ENCODE measurements around the gene ZNF652.

The ZNF652 gene

GRCh38 chr17:49358641-49359247 lies 3.3 kb downstream of the ZNF652 start:
- DNase-seq (ENCODE audit: low read depth in 2 of 2) = no peak

DNA sequence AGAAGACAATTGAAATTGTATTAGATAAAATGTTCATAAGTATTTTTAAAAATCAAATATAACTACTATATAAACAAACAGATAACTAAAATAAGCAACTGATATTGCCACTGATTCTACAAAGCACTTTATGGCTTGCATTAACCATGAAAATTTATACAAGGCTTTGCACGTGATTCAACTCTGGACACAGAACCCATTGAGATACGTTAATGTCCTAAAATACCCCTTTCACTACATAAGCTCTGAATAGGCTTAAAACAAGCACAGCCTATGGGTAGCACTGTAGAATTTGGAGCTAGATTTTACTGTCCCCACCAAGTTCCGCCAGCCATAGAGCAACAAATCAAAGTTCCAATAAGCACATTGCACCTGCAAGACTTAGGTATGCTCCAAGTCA lies 4.5 kb downstream of the ZNF652 start:
- no peak for DNase-seq (ENCODE audit: low read depth in 2 of 2)

- DNase-seq (ENCODE audit: low read depth in 2 of 2) = no peak
Observed at GRCh38 chr17:49356320-49356719, 5.7 kb downstream of the ZNF652 start.

DNA sequence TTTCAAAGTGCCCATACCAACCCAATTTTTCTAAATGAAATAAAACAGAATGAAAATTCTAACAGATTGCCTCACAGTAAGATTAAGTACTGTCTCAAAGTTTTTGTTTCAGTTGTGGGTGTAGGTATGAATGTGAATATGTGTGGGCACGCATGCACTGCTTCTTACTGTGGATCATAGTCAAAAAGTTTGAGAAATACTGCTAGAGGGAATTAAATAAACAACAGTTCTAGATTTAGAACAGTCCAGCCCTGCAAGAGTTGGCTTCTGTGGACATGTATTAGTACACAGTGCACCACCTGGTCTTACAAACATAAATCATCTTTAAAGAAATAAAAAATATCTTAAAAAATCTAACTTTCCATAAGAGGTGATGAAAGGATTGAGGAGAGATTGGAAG lies 8.4 kb downstream of the ZNF652 start:
- DNase-seq (ENCODE audit: low read depth in 2 of 2) = no peak

- DNase-seq (ENCODE audit: low read depth in 2 of 2) = no peak
Observed at GRCh38 chr17:49352587-49353154, 9.4 kb downstream of the ZNF652 start.

DNA sequence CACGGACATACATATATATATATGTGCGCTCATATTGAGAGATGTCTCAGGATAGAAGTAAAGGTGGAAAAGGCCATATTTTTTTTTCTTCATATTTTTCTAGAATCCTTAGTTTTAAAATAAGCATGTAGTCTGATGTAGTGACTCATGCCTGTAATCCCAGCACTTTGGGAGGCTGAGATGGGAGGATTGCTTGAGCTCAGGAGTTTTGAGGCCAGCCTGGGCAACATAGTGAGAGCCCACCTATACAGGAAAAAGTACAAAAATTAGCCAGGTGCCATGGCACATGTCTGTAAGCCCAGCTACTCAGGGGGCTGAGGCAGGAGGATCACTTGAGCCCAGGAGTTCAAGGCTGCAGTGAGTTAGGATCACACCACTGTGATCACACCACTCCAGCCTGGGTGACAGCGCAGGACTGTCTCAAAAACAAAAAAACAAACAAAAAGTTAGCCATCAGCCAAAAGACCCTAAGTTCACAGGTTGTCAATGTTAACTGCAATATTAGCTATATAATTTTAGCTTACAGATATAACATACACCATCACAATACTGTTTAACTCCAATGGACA lies 10.4 kb downstream of the ZNF652 start:
- no peak for DNase-seq (ENCODE audit: low read depth in 2 of 2)

- DNase-seq (ENCODE audit: low read depth in 2 of 2) = no peak
Observed at GRCh38 chr17:49349541-49349940, 12.5 kb downstream of the ZNF652 start.

DNA sequence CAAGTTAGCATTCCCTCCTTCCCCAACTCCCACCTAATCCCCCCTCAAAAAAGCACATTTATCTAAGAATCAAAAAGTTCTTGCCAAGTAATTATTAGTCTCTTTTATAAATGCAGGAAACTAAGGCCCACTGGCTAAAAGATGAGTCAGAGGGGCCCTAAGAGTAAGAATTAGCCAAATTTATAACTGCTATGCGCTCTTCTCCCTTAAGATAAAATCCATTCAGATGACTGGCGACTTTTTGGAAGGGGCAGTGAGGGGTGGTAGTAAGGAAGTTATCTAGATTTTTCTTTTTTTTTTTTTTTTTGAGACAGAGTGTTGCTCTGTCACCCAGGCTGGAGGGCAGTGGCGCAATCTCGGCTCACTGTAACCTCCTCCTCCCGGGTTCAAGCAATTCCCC lies 17.1 kb downstream of the ZNF652 start:
- no peak for DNase-seq (ENCODE audit: low read depth in 2 of 2)

GRCh38 chr17:49343273-49343672 lies 18.8 kb downstream of the ZNF652 start:
- DNase-seq (ENCODE audit: low read depth in 2 of 2) = no peak

- DNase-seq (ENCODE audit: low read depth in 2 of 2) = no peak
Observed at GRCh38 chr17:49342575-49342936, 19.5 kb downstream of the ZNF652 start.

DNA sequence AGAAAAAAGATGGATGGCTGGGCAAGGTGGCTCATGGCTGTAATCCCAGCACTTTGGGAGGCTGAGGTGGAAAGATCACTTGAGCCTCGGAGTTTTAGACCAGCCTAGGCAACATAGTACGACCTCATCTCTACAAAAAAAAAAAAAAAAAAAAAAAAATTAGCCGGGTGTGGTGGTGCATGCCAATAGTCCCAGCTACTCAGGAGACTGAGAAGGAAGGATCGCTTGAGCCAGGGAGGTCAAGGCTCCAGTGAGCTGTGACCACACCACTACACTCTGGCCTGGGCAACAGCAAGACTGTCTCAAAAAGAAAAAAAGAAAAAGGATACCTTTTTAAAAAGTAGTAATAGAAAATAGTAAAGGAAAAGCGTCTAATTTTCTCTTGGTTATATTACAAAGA lies 20.7 kb downstream of the ZNF652 start:
- DNase-seq (ENCODE audit: low read depth in 2 of 2) = no peak

- DNase-seq (ENCODE audit: low read depth in 2 of 2) = no peak
Observed at GRCh38 chr17:49339354-49339753, 22.7 kb downstream of the ZNF652 start.

GRCh38 chr17:49338883-49339282 lies 23.2 kb downstream of the ZNF652 start:
- DNase-seq (ENCODE audit: low read depth in 2 of 2) = no peak

GRCh38 chr17:49337884-49338283 lies 24.2 kb downstream of the ZNF652 start:
- DNase-seq (ENCODE audit: low read depth in 2 of 2) = no peak

- no peak for DNase-seq (ENCODE audit: low read depth in 2 of 2)
Observed at GRCh38 chr17:49334744-49335512, 27.1 kb downstream of the ZNF652 start.

DNA sequence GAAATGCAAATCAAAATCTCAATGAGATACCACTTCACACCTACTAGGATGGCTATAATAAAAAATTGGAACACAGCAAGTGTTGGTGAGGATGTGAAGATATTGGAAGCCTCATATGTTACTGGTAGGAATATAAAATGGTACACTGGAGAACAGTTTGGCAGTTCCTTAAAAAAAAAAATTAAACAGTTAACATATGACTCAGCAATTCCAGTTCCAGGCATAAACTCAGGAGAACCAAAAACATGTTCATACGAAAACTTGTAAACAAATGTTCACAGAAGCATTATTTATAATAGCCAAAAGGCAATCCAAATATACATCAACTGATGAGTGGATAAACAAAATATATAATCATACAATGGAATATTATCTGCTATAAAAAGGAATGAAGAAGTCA lies 28.2 kb downstream of the ZNF652 start:
- DNase-seq (ENCODE audit: low read depth in 2 of 2) = no peak

DNA sequence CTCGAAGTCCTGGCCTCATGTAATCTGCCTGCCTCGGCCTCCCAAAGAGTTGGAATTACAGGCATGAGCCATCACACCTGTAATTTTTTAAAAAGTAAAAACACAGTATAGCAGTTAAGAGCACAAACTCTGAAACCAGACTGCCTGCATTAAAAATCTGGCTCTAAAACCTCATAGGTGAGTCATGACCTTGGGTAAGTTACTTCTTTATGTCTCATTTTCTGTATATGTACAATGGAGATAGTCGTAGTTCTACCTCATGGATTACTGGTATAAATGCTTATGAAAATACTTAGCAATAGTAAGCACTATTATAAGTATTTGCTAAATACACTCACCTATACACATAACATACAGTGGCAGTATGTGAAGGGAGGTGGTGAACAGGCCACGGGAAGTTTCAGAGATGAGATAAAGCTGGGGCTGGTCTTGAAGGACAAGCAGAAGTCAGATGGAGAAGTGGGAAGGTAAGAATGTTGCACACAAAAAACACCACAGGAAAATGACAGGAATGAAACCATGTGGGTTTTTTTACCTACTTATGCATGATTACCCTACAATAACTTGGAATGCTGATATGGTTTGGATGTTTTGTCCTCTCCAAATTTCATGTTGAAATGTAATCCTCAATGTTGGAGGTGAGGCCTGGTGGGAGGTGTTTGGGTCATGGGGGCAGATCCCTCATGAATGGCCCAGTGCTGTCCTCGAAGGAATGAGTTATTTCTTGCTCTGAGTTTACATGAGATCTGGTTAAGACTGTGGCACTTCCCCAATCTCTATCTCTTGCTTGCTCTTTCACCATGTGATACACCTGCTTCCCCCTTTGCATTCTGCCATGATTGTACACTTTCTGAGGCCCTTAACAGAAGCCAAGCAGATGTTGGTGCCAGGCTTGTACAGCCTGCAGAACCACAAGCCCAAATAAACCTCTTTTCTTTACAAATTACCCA lies 33.9 kb downstream of the ZNF652 start:
- no peak for DNase-seq (ENCODE audit: low read depth in 2 of 2)

DNA sequence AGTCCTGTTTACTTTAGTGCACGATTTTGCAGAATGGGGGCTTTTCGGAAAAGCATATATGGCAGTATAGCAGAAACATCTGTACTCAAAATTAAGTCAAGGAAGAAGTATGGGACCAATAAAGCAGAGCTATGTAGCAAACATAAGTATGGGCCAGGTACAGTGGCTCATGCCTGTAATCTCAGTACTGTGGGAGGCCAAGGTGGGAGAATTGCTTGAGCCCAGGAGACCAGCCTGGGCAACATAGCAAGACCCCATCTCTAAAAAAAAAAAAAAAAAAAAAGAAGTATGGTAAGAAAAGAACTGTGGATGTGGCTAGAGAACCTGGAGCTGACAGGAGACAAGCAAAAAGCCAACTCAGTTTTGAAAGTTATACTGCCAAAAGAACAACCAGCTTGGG lies 36.1 kb downstream of the ZNF652 start:
- no peak for DNase-seq (ENCODE audit: low read depth in 2 of 2)

DNA sequence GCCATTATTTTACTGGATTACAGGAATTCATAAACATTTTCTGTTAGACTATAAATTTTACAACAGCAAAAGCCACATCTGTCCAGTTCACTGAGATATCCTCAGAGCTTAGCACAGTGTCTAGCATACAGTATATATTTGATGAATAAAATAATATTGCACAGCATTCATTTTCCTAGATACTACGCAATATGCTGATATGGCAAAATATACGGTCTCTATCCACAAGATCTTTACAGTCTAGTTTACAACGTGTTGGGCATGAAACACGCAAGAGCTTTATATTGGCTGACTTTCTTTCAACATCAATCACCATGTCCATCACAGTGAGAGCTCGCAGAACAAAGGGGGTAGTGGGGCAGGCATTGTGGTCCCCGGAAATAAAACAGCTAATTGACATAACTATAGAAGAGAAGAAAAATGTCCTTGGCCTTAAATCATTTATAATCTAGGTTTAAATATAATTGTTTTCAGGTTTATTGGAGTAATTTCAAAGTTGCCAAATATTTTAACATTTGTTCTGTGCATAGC lies 43.5 kb downstream of the ZNF652 start:
- no peak for DNase-seq (ENCODE audit: low read depth in 2 of 2)

GRCh38 chr17:49316889-49317675 lies 45.0 kb downstream of the ZNF652 start:
- DNase-seq (ENCODE audit: low read depth in 2 of 2) = no peak

DNA sequence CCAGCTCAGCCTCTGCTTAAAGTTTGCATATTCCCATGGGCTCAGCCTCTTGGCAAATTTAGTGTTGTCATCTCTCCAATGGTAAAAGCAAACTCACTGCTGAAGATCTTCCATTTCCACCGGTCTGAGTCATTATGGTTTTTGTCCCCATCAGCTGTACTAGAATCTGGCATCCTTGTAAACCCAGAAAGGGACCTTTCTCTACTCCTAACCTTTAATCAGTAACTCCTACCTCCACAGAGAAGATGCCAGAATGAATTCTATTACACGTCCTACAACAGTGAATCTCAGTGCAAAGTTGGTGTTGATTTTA lies 45.8 kb downstream of the ZNF652 start:
- no peak for DNase-seq (ENCODE audit: low read depth in 2 of 2)
